GM18499 (cell line): Measurements from ENCODE around the gene CACNA1A.
"Not testable (repeated sequence)": the region's sequence is repeated elsewhere in the genome, so short reads cannot be mapped to it uniquely, and the experiment has no call there.

ENCODE experiments used
- ATAC-seq: cut with Tn5 transposase; IDR thresholded peaks from one replicate; pipeline ENCODE4 v1.9.1; 2021; ENCODE audit warnings: moderate number of reproducible peaks; ENCODE audit not compliant: insufficient read depth, unreplicated experiment

CACNA1A gene

GRCh38 chr19:13284929-13285928 lies 221.1 kb downstream of the CACNA1A start:
- ATAC-seq, result no peak

- no peak for ATAC-seq
Observed at GRCh38 chr19:13283871-13284270, 222.4 kb downstream of the CACNA1A start.

- no peak for ATAC-seq
Observed at GRCh38 chr19:13282486-13283065, 223.7 kb downstream of the CACNA1A start.

- ATAC-seq, result no peak
Observed at GRCh38 chr19:13281567-13282291, 224.6 kb downstream of the CACNA1A start.

- no peak for ATAC-seq
Observed at GRCh38 chr19:13277104-13277809, 229.0 kb downstream of the CACNA1A start.

- no peak for ATAC-seq
Observed at GRCh38 chr19:13275016-13275722, 231.1 kb downstream of the CACNA1A start.

- ATAC-seq, result no peak
Observed at GRCh38 chr19:13270514-13271105, 235.7 kb downstream of the CACNA1A start.

- no peak for ATAC-seq
Observed at GRCh38 chr19:13269348-13269747, 236.9 kb downstream of the CACNA1A start.

- no peak for ATAC-seq
Observed at GRCh38 chr19:13267889-13268288, 238.4 kb downstream of the CACNA1A start.

- no peak for ATAC-seq
Observed at GRCh38 chr19:13267131-13267530, 239.1 kb downstream of the CACNA1A start.

GRCh38 chr19:13262450-13262849 lies 243.8 kb downstream of the CACNA1A start:
- no peak for ATAC-seq

GRCh38 chr19:13260883-13261653 lies 245.2 kb downstream of the CACNA1A start:
- peak; percentile 52 for ATAC-seq

- ATAC-seq, result no peak
Observed at GRCh38 chr19:13256918-13257317, 249.4 kb downstream of the CACNA1A start.

GRCh38 chr19:13256398-13256797 lies 249.9 kb downstream of the CACNA1A start:
- ATAC-seq, result not testable (repeated sequence)

GRCh38 chr19:13255719-13256059 lies 250.6 kb downstream of the CACNA1A start:
- no peak for ATAC-seq

GRCh38 chr19:13255041-13255718 lies 251.1 kb downstream of the CACNA1A start:
- ATAC-seq, result no peak

GRCh38 chr19:13252569-13253335 lies 253.5 kb downstream of the CACNA1A start:
- no peak for ATAC-seq
